GM18505 (cell line): ENCODE measurements around the gene PRR30.

Source experiments
- ATAC-seq: cut with Tn5 transposase; IDR thresholded peaks from one replicate; pipeline ENCODE4 v1.9.1; 2021; ENCODE audit not compliant: unreplicated experiment
- POLR2A ChIP-seq: IDR thresholded peaks from 4 replicates; pipeline ENCODE4 v1.6.1; 2011; ENCODE audit warnings: borderline replicate concordance; ENCODE audit not compliant: insufficient read depth, insufficient read length; ENCODE audit errors: extremely low read depth

Gene PRR30

DNA sequence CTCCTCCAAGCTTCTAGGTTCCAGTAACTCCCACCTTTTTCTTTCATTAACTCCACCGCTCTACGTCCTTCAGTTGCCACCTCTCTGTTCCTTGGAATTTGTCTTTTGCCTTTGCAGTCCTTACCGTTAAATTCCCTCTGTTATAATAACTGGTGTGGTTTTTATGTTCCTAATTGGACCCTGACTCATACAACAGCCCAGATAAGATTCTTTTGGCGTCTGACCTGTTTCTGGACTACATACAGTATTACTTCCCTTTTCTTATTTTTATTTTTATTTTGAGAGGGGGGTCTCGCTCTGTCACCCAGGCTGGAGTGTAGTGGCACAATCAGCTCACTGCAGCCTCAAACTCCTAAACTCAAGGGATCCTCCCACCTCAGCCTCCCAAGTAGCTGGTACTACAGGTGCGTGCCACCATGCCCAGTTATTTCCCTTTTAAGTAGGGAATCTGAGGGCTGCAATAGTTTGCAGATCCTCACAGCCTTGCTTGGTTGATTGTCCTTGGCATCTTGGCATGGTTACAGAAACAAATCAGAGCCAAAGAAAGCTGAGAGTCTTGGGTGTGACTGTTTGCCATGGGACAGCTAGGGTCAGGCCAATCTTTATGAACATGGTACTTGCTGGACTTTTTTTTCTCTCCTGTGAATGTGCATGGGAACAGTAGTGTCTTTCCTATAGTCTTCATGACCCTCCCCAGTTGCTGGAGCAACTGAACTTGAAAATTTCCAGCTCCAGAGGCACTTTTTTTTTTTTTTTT is 31.5 kb upstream of the PRR30 start:
- ATAC-seq, result no peak
- TF ChIP-seq POLR2A, result no peak

DNA sequence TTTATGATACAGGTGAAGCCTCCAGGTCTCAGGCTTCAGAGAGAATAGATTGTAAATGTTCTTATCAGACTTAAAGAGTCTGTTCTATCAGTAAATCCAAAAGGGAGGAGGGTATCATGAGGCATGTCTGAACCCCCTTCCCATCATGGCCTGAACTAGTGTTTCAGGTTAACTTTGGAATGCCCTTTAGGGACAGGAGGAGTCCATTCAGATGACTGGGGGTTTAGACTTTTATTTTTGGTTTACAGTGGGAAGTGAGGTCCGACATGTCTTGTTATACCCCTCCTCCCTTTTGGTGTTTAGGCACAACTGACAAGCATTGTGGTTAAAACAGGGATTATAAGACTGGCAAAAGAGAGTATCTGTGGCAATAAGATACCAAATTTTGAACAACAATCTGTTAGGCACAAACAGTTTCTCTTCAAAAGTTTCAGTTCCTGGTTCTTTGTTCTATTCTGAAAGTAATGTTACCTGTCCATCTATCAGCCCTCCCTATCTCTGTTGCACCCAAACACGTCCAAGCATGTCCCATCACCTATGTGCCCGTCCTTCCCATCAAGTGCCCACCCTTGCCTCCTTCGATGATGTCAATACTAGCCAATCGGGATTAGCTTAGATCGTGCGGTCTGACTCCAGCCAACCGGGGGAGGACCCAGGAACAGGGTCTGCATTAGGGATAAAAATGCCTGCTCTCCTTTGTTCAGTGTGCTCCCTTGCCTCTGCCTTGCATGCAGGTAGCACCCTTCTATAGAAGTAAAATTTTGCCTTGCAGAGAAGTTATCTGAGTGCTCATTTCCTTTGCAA is 26.0 kb upstream of the PRR30 start:
- no peak for ATAC-seq
- TF ChIP-seq POLR2A, result no peak

DNA sequence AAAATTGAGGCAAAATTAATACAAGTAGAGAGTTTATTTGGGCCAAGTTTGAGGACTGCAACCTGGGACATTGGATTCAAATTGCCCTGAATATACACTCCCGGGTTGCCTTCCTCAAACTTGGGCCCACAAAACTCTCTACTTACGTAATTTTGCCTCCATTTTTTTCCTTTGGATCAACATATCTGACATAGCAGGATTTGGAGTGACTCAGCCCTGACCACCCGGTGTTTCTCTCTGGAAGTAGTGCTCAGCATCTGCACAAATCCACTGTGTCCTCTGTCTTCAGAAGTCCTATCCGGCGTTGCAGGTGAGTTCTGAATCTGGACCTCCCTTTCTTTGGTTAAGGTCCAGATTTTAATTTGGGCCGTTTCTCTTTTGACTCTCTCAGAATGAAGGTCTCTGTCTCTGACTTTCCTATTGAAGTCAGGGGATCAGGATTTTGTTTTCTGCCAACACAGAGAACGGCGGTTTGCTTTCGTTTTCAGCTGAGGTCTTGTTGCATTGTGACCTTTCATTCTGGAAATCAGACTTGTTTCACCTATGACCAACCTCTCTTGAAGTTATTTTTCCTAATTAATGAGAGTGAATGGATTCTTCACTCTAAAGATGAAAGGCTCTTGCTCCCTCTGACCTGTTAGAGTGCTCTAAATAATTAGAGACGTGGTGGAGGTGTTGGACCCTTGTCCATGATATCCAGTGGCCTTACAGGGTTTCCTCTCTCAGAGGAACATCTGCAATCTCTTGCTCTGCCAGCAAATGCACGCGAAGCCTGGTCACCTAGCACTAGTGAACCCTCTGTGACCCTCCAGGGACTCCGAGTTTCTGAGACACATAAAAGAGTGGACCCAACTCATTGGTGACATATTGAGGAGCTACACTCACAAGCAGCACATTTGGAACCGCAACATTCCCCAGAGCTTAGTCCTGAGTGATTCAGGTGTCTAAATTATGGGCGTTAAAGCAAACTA is 23.2 kb upstream of the PRR30 start:
- ATAC-seq, result no peak
- TF ChIP-seq POLR2A, result no peak

DNA sequence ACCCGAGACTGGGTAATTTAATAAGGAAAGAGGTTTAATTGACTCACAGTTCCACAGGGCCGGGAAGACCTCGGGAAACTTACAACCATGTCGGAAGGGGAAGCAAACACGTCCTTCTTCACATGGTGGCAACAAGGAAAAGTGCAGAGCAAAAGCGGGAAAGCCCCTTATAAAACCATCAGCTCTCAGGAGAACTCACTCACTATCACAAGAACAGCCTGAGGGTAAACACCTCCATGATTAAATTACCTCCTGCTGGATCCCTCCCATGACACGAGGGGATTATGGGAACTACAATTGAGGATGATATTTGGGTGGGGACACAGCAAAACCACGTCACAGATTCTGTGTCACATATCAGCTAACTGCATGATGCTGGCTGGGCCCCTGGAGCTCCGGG is 21.0 kb upstream of the PRR30 start:
- no peak for TF ChIP-seq POLR2A
- no peak for ATAC-seq

DNA sequence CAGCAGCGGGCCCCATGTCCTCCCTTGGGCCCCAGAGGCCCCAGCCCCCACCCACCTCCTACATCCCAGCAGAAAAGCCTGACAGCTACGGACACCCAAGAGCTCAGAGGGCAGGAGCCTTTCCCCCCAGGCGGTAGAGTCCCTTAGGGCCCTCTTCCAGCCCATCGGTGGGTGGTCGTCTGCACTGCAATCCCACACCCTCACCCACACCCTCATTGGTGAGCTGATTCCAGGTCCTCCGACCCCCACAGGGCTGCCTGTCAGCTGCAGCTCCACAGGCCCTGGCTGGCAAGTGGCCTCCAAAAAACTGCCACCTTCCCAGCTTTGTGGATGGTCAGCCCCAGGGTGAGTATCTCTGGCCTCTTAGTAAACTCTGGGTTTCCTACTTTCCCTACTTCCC is 20.1 kb upstream of the PRR30 start:
- ATAC-seq, result no peak
- TF ChIP-seq POLR2A, result no peak

DNA sequence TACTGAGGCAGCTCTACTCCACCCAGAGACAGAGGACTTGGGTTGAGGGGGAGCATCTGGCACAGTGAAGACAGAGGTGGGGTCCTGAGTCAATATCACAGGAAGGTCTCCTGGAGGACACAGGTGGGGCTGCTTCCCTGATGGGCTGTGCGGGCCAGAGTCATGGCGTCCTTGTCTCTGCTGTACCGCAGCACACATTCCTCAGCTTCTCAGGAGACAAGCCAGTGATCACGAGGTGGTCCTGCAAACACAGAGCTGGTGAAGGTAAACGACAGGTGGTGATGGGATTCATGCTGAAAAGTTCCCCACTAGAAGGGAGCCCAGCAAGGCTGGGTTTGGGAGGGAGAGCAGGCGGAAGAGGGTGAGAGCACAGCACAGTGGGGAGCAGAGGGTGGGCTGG is 19.3 kb upstream of the PRR30 start:
- TF ChIP-seq POLR2A, result no peak
- ATAC-seq, result no peak

DNA sequence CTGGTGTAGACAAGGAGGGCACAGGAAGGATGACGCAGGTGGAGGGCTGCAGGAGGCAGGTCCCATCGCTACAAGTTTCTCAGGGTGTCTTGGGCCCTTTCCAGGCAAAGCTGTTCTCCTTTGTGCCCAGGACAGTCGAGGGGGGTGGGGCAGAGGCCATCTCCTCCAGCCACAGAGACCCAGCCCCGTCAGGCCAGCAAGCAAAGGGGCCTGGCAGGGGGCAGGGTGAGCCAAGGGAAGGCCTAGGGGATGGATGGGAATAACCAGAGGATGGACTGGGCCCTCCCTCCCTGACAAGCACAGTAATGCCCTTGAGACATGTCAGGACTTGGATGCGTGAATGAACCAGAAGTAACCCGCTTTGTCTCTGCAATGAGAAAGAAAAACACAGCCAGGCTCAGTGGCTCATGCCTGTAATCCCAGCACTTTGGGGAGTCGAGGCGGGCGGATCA is 15.9 kb upstream of the PRR30 start:
- TF ChIP-seq POLR2A, result no peak
- ATAC-seq, result no peak

DNA sequence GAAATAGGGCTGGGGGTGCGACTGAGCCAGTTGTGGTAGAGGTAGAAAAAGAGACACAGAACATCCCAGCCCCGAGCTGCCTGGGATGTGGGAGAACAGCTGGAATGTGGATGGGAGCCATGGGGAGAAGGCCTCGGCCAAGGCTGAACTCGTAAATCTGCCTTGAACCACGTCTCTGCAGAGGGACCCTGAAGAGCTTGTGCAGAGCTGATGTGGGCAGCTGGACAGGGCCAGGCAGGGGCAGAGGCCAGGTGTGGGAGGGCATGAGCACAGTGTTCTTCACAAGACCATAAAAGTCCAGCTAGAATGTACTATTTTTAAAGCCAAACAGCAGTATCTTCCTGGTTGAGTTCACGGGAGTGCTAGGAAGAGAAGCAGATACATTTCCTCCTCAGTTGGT is 15.3 kb upstream of the PRR30 start:
- no peak for TF ChIP-seq POLR2A
- no peak for ATAC-seq

DNA sequence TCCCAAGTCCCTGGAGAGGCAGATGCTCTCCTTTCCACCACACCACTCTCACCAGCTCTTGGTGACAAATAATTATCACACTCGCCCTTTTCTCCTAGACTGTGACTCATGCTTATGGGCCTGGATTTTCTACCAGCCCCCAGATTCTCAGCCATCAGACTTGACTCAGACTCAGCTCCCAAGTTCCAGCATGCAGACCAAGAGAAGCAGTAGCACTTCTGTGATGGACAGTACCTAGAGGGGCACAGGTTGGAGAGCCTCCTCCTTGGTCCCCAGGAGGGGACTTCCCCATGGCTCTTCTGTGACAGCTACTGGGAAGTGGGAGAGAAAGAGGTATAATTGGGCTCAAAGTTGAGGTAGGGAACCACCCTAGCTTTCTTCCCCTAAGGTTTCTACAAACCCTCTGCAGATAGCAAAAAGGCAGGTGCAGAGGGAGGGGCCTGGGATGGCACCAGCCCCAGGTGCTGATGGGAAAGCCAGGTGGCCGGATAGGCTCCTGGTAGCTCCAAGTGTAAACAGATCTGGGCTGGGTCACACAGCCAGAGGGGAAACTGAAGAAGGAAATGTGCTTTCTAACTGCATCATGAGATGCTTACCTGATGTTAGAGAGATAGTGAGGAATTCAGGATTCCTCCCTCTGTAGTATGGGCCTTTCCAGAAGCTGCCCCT is 13.7 kb upstream of the PRR30 start:
- ATAC-seq, result no peak
- TF ChIP-seq POLR2A, result no peak

DNA sequence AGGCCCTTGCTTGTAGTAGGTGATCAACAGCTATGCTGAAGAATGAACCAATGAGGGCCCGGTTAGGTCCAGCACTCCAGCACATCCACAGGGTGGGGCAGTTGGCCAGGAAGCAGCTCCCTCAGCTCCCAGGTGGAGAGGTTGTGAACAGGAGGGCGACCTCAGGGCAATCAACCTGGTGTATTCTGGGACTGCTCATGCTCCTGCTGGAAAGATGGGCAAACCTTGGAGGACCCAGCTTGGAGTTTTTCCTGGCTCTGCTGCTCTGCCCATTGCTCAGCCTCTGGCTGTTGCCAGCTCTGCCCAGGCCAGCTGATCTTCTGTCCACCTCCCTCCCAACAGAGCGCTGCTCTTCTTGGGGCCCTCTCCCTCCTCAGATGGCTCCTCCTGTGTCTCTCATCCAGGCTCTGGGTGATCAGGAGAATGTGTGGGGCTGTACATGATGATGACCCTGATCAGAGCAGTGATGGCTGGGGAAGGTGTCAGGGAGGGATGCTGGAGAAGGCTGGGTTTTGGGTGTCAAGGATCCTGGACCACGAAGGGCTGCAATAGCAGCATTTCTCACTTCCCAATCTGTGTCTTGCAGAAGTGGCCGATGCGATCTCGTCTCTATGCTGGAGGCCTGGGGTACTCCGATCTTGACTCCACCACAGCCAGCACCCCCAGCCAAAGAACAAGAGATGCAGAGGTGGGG is 13.0 kb upstream of the PRR30 start:
- no peak for ATAC-seq

DNA sequence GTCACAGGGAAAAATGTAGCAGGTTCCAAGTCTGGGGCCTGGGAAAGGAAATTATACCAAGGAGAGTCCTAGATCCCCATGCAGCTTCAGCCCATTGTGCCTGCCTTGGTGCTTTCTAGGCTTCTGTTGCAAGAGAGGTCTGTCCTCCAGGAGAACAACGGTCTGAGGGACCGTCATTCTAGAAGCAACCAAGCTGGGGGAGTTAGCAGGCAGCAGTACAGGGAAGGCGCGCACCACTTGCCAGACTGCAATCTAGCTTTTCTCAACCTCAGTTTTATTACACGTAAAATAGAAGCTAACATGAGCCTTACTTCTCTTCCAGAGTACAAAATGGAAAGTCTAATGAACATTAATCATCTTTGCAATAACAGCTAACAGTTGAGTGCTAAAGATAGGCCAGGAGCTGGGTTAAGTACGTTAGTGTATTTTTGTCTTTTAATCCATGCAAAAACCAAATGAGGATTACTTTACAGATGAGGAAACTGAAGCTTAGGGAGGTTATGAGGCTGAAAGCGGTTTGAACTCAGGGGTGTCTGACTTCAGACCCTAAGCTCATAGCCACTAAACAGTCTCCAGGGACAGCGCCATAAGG is 11.5 kb upstream of the PRR30 start:
- TF ChIP-seq POLR2A, result no peak
- no peak for ATAC-seq

More for the DNA sequence above, 13.0 kb upstream of the PRR30 start:
- TF ChIP-seq POLR2A, result no peak
